Measurements from ENCODE around the gene FOXQ1.

DNA sequence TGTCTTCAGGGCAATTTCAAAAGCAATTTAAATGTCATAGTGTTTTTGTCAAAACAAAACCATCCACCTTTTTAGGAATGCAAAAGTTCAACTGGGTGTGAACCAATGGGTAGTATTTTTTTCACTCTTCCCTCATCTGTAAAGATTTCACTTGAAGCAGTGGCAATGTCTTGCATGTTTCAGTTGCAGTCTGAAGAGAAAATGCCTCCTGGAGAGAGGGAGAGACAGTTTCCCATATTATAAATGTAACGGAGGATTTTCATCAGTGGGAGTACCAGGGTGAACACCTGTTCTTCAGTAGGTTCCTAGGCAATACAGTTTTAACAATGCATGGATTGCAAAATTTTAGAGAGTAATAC, 3.3 kb downstream of the FOXQ1 start:
- no peak for TF ChIP-seq CTCF (IDR thresholded peaks at IDR 0.05; ENCODE audit: low read depth, low read length)
- no peak for TF ChIP-seq EZH2phosphoT487 (IDR thresholded peaks at IDR 0.05; ENCODE audit: low read depth)
